PC-3 (cell line): ENCODE data around the gene CACNA1H.

ENCODE experiments used
- CTCF ChIP-seq: fragments of 300-600 bp; sonication (generic); conservative IDR thresholded peaks from 2 replicates; pipeline ENCODE4 v1.5.1; 2017; ENCODE audit warnings: antibody characterized with exemption, low read depth, mild to moderate bottlenecking, low read length
- EZH2 ChIP-seq: fragments of 300-600 bp; sonication (generic); IDR thresholded peaks from one replicate; pipeline ENCODE4 v1.6.1; 2017; ENCODE audit warnings: antibody characterized with exemption, mild to moderate bottlenecking, low read length; ENCODE audit not compliant: unreplicated experiment

GRCh38 chr16:1107731-1108130, 45.2 kb upstream of the CACNA1H start:
- TF ChIP-seq EZH2 = no peak
- TF ChIP-seq CTCF = no peak
